ENCODE results near the gene ZCWPW1.

The ZCWPW1 gene

DNA sequence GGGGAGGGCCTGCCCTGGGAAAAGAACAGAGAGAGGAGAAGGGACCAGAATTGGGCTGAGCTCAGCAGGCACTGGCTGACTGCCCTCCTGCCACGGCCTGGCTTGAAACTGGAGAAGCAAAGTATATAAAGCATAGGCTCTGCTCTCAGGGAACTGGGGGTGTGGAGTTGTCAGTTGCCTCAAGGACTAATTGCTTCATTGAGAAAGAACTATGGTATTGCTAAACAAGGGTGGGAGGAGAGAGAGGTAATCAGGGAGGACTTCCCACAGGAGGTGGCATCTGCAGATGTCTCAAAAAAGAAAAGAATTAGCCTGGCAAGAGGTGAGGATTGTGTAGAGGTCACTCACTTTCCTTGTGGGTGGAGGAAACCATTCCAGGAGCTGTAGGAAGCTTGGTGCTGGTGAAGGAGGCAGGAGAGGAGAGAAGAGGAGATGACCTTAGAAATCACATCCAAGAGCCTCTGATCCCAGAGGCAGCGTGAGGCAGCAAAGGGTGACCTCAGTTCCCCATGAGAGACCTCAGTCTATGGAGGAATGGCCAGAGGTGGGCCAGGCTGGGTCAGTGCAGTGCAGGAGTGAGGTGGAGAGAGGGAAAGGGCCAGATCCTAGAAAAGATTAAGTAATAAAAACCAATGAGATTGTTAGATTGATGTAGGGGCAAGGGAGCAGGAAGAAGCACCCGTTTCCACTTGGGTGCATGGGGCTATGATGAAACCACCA lies 68.2 kb downstream of the ZCWPW1 start:
- Histone ChIP-seq H3K27ac (ENCODE audit: low read depth, low read length) (no peak overlapping the region), H3K9ac (ENCODE audit: low read length) (no peak overlapping the region), H3K4me1 (ENCODE audit: control insufficient read depth in 1 of 2, insufficient read depth in 2 of 2, low read length in 2 of 2) (no peaks in the 10 kb centered on the region), H3K4me2 (ENCODE audit: low read length) (no peak overlapping the region), H3K18ac (ENCODE audit: low read length) (no peak overlapping the region), H3K14ac (ENCODE audit: low read length) (no peak overlapping the region), H3K79me2 (ENCODE audit: control insufficient read depth, insufficient read depth, low read length, poor library complexity) (no peaks in the 10 kb centered on the region), H3K79me1 (ENCODE audit: low read length) (no peaks in the 10 kb centered on the region), H3K27me3 (ENCODE audit: insufficient read depth, low read length) (no peaks in the 10 kb centered on the region), H2BK12ac (ENCODE audit: low read length) (no peak overlapping the region), H3K23ac (ENCODE audit: low read length) (no peak overlapping the region), H2AFZ (ENCODE audit: insufficient read depth, low read length, poor library complexity) (no peak overlapping the region), H4K91ac (ENCODE audit: low read depth, low read length) (no peak overlapping the region), H3K4ac (ENCODE audit: low read depth, low read length) (no peak overlapping the region), H4K8ac (ENCODE audit: low read depth, low read length) (no peak overlapping the region), H2BK120ac (ENCODE audit: insufficient read depth, low read length, poor library complexity) (no peak overlapping the region), H2AK5ac (ENCODE audit: low read length) (no peak overlapping the region), H4K12ac (ENCODE audit: low read depth, low read length) (no peak overlapping the region), H2BK5ac (ENCODE audit: low read depth, low read length, poor library complexity) (no peak overlapping the region), H3K36me3 (ENCODE audit: control insufficient read depth in 1 of 2, insufficient read depth in 2 of 2, low read length in 2 of 2) (peaks cover 60 to 69% of the 10 kb centered on the region in 2 experiments), H3K4me3 (ENCODE audit: low read depth, low read length) (no peak overlapping the region), H3K9me3 (ENCODE audit: insufficient read depth, low read depth, low read length) (peaks cover under 1% of the 10 kb centered on the region)
- WGBS (ENCODE audit: extremely low coverage, insufficient coverage, insufficient read length): no CpG with 5 or more reads among the region's 3 CpGs
- no peak for DNase-seq

DNA sequence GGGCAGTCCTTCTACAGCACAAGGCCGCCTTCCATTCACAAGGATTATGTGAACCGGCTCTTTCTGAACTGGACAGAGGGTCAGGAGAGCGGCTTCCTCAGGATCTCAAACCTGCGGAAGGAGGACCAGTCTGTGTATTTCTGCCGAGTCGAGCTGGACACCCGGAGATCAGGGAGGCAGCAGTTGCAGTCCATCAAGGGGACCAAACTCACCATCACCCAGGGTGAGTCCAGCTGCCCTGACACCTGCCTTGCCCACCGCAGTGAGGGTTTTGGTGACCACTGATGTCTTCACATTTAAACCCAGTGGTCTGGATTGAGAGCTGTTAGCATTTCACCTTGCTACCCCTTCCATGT lies 69.7 kb downstream of the ZCWPW1 start:
- Histone ChIP-seq H3K18ac (ENCODE audit: low read length) (no peak overlapping the region), H2AK5ac (ENCODE audit: low read length) (no peak overlapping the region), H4K8ac (ENCODE audit: low read depth, low read length) (no peak overlapping the region), H3K79me2 (ENCODE audit: control insufficient read depth, insufficient read depth, low read length, poor library complexity) (no peaks in the 10 kb centered on the region), H3K4ac (ENCODE audit: low read depth, low read length) (no peak overlapping the region), H2BK5ac (ENCODE audit: low read depth, low read length, poor library complexity) (no peak overlapping the region), H3K27me3 (ENCODE audit: insufficient read depth, low read length) (no peaks in the 10 kb centered on the region), H4K12ac (ENCODE audit: low read depth, low read length) (no peak overlapping the region), H2BK12ac (ENCODE audit: low read length) (no peak overlapping the region), H2AFZ (ENCODE audit: insufficient read depth, low read length, poor library complexity) (no peak overlapping the region), H3K4me1 (ENCODE audit: control insufficient read depth in 1 of 2, insufficient read depth in 2 of 2, low read length in 2 of 2) (no peaks in the 10 kb centered on the region), H3K36me3 (ENCODE audit: control insufficient read depth in 1 of 2, insufficient read depth in 2 of 2, low read length in 2 of 2) (peaks cover 71 to 82% of the 10 kb centered on the region in 2 experiments), H4K91ac (ENCODE audit: low read depth, low read length) (no peak overlapping the region), H3K4me2 (ENCODE audit: low read length) (no peak overlapping the region), H3K23ac (ENCODE audit: low read length) (no peak overlapping the region), H3K4me3 (ENCODE audit: low read depth, low read length) (no peak overlapping the region), H2BK120ac (ENCODE audit: insufficient read depth, low read length, poor library complexity) (no peak overlapping the region), H3K79me1 (ENCODE audit: low read length) (no peaks in the 10 kb centered on the region), H3K9me3 (ENCODE audit: insufficient read depth, low read depth, low read length) (peaks cover 3% of the 10 kb centered on the region), H3K14ac (ENCODE audit: low read length) (no peak overlapping the region), H3K9ac (ENCODE audit: low read length) (no peak overlapping the region), H3K27ac (ENCODE audit: low read depth, low read length) (no peak overlapping the region)
- WGBS (ENCODE audit: extremely low coverage, insufficient coverage, insufficient read length): no CpG with 5 or more reads among the region's 8 CpGs
- no peak for DNase-seq

DNA sequence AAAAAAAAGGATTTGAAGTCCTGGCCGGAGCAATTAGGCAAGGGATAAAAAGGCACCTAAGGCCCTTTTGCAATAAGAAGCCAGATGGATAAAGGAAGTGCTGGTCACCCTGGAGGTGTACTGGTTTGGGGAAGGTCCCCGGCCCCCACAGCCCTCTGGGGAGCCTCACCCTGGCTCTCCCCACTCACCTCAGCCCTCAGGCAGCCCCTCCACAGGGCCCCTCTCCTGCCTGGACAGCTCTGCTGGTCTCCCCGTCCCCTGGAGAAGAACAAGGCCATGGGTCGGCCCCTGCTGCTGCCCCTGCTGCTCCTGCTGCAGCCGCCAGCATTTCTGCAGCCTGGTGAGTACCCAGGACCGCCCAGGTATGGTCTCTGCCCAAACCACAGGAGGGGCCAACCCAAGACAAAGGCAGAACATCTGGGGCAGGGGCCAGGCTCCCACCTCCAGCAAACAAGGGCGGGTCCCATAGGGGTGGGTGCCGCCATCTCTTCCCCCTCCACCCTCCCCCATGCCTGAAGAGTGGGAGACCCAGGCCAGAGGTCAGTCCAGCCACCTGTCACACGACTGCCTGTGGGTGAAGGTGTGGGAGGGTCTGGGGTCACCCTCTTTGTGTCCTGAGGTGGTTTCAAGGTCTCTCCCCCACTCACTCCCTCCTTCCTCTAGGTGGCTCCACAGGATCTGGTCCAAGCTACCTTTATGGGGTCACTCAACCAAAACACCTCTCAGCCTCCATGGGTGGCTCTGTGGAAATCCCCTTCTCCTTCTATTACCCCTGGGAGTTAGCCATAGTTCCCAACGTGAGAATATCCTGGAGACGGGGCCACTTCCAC lies 70.3 kb downstream of the ZCWPW1 start, which contains the start of gene PILRB:
Gene PILRB (plus strand): TSS at position 91 of the 830 bp plus-strand sequence. CDS start 186 bp downstream, at position 277.
- no peak within 1 kb of the TSS for H2AK5ac ChIP-seq (ENCODE audit: low read length)
- H2BK5ac ChIP-seq (ENCODE audit: low read depth, low read length, poor library complexity): no peak within 1 kb of the TSS
- no peak within 1 kb of the TSS for H4K12ac ChIP-seq (ENCODE audit: low read depth, low read length)
- no peak within 1 kb of the TSS for H2AFZ ChIP-seq (ENCODE audit: insufficient read depth, low read length, poor library complexity)
- H3K9ac ChIP-seq (ENCODE audit: low read length): no peak within 1 kb of the TSS
- H3K23ac ChIP-seq (ENCODE audit: low read length): no peak within 1 kb of the TSS
- peaks cover 77 to 88% of the 10 kb centered on the region in 2 experiments for H3K36me3 ChIP-seq (ENCODE audit: control insufficient read depth in 1 of 2, insufficient read depth in 2 of 2, low read length in 2 of 2)
- no peak within 1 kb of the TSS for H2BK120ac ChIP-seq (ENCODE audit: insufficient read depth, low read length, poor library complexity)
- no peaks in the 10 kb centered on the region for H3K4me1 ChIP-seq (ENCODE audit: control insufficient read depth in 1 of 2, insufficient read depth in 2 of 2, low read length in 2 of 2)
- no peak within 1 kb of the TSS for H2BK12ac ChIP-seq (ENCODE audit: low read length)
- WGBS (ENCODE audit: extremely low coverage, insufficient coverage, insufficient read length): no CpG with 5 or more reads among the region's 11 CpGs
- H3K79me2 ChIP-seq (ENCODE audit: control insufficient read depth, insufficient read depth, low read length, poor library complexity): no peaks in the 10 kb centered on the region
- DNase-seq: no peak
- H3K18ac ChIP-seq (ENCODE audit: low read length): no peak within 1 kb of the TSS
- H3K9me3 ChIP-seq (ENCODE audit: insufficient read depth, low read depth, low read length): peaks cover 3% of the 10 kb centered on the region
- no peak within 1 kb of the TSS for H3K4me2 ChIP-seq (ENCODE audit: low read length)
- H3K79me1 ChIP-seq (ENCODE audit: low read length): no peaks in the 10 kb centered on the region
- no peak within 1 kb of the TSS for H4K8ac ChIP-seq (ENCODE audit: low read depth, low read length)
- H3K4me3 ChIP-seq (ENCODE audit: low read depth, low read length): peak within 1 kb of the TSS; percentile 30
- no peak within 1 kb of the TSS for H3K14ac ChIP-seq (ENCODE audit: low read length)
- no peaks in the 10 kb centered on the region for H3K27me3 ChIP-seq (ENCODE audit: insufficient read depth, low read length)
- H3K4ac ChIP-seq (ENCODE audit: low read depth, low read length): no peak within 1 kb of the TSS
- H3K27ac ChIP-seq (ENCODE audit: low read depth, low read length): no peak within 1 kb of the TSS
- no peak within 1 kb of the TSS for H4K91ac ChIP-seq (ENCODE audit: low read depth, low read length)

DNA sequence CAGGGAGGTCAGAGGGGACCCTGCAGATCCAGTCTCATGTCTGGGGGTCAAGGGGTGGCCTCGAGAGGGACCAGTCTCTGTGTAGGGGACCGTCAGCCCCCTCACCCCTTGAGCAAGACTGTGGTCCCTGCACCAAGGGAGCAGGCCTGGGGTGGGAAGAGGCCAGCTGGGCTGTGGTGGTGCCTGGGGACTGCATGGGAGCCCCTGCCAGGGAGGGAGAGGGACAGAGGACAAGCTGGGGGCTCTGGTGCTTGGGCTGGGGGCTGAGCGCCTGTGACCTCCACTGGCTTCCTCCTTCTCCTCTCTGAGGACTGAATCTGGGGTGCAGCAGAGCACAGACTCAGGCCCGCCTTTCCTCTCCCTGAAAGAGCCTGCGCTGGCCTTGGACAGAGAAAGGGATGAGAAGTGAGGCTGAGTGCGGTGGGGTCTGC lies 71.4 kb downstream of the ZCWPW1 start:
- Histone ChIP-seq H2BK120ac (ENCODE audit: insufficient read depth, low read length, poor library complexity) (no peak overlapping the region), H2BK12ac (ENCODE audit: low read length) (no peak overlapping the region)

More for the DNA sequence above, 71.4 kb downstream of the ZCWPW1 start:
- Histone ChIP-seq H3K79me2 (ENCODE audit: control insufficient read depth, insufficient read depth, low read length, poor library complexity) (no peaks in the 10 kb centered on the region), H4K91ac (ENCODE audit: low read depth, low read length) (no peak overlapping the region), H3K4ac (ENCODE audit: low read depth, low read length) (no peak overlapping the region), H3K36me3 (ENCODE audit: control insufficient read depth in 1 of 2, insufficient read depth in 2 of 2, low read length in 2 of 2) (peaks cover 83 to 91% of the 10 kb centered on the region in 2 experiments), H2AK5ac (ENCODE audit: low read length) (no peak overlapping the region), H4K12ac (ENCODE audit: low read depth, low read length) (no peak overlapping the region), H3K27me3 (ENCODE audit: insufficient read depth, low read length) (no peaks in the 10 kb centered on the region), H3K18ac (ENCODE audit: low read length) (no peak overlapping the region), H3K79me1 (ENCODE audit: low read length) (no peaks in the 10 kb centered on the region), H2BK5ac (ENCODE audit: low read depth, low read length, poor library complexity) (no peak overlapping the region), H3K23ac (ENCODE audit: low read length) (no peak overlapping the region), H3K4me3 (ENCODE audit: low read depth, low read length) (peak overlapping the region; percentile 30), H3K4me1 (ENCODE audit: control insufficient read depth in 1 of 2, insufficient read depth in 2 of 2, low read length in 2 of 2) (no peaks in the 10 kb centered on the region), H3K9ac (ENCODE audit: low read length) (no peak overlapping the region), H2AFZ (ENCODE audit: insufficient read depth, low read length, poor library complexity) (no peak overlapping the region), H3K14ac (ENCODE audit: low read length) (no peak overlapping the region), H3K4me2 (ENCODE audit: low read length) (no peak overlapping the region), H3K27ac (ENCODE audit: low read depth, low read length) (no peak overlapping the region), H4K8ac (ENCODE audit: low read depth, low read length) (no peak overlapping the region), H3K9me3 (ENCODE audit: insufficient read depth, low read depth, low read length) (peaks cover 3% of the 10 kb centered on the region)
- WGBS (ENCODE audit: extremely low coverage, insufficient coverage, insufficient read length): no CpG with 5 or more reads among the region's 6 CpGs
- no peak for DNase-seq

Data from trophoblast cell (in vitro differentiated cells and primary cell).